Progenitor cell of endocrine pancreas (in vitro differentiated cells): Measurements from ENCODE around the gene WDR35. TPM values are rescaled to one million over a fixed set of nuclear protein-coding genes. Genes with fewer than 3 reads are reported as not detected.

Experiments used
- DNase-seq: peaks from one replicate; pipeline ENCODE4 v3.0.0; 2021; ENCODE audit warnings: low spot score; ENCODE audit not compliant: unreplicated experiment
- H3K27ac Mint-ChIP-seq: 2 replicates; pipeline ENCODE4 v1.8.0; 2021; ENCODE audit warnings: mild to moderate bottlenecking, moderate library complexity, mixed read lengths
- H3K27me3 Mint-ChIP-seq: 2 replicates; pipeline ENCODE4 v1.8.0; 2021; ENCODE audit warnings: mixed read lengths
- H3K36me3 Mint-ChIP-seq: 2 replicates; pipeline ENCODE4 v1.8.0; 2022; ENCODE audit warnings: mixed read lengths; ENCODE audit not compliant: insufficient read depth
- H3K4me1 Mint-ChIP-seq: 2 replicates; pipeline ENCODE4 v1.8.0; 2021; ENCODE audit warnings: low read depth, mixed read lengths
- H3K4me3 Mint-ChIP-seq: 2 replicates; pipeline ENCODE4 v1.8.0; 2021; ENCODE audit warnings: low read depth, mild to moderate bottlenecking, moderate library complexity, mixed read lengths
- H3K9me3 Mint-ChIP-seq: 2 replicates; pipeline ENCODE4 v1.8.0; 2021; ENCODE audit warnings: low read depth, mixed read lengths
- CTCF ChIP-seq: fragments of 200-600 bp; sonication (generic); IDR thresholded peaks from one replicate; pipeline ENCODE4 v1.5.0; 2021; ENCODE audit warnings: antibody characterized with exemption, mild to moderate bottlenecking; ENCODE audit not compliant: unreplicated experiment
- total RNA-seq: library from RNA; stranded (reverse); gene quantifications from 2 replicates; pipeline ENCODE4 v1.2.1, GENCODE V29; 2021

WDR35 gene
- total RNA-seq, 1 donor from 2014 or later = 16.5 TPM

GRCh38 chr2:19911808-19912509, 77.9 kb downstream of the WDR35 start:
- TF ChIP-seq CTCF = no peak
- no peak overlapping the region for H3K27ac Mint-ChIP-seq
- no peaks in the 10 kb centered on the region for H3K9me3 Mint-ChIP-seq
- H3K4me1 Mint-ChIP-seq = no peaks in the 10 kb centered on the region
- no peak overlapping the region for H3K4me3 Mint-ChIP-seq
- no peak for DNase-seq
- no peaks in the 10 kb centered on the region for H3K36me3 Mint-ChIP-seq
- no peaks in the 10 kb centered on the region for H3K27me3 Mint-ChIP-seq

DNA sequence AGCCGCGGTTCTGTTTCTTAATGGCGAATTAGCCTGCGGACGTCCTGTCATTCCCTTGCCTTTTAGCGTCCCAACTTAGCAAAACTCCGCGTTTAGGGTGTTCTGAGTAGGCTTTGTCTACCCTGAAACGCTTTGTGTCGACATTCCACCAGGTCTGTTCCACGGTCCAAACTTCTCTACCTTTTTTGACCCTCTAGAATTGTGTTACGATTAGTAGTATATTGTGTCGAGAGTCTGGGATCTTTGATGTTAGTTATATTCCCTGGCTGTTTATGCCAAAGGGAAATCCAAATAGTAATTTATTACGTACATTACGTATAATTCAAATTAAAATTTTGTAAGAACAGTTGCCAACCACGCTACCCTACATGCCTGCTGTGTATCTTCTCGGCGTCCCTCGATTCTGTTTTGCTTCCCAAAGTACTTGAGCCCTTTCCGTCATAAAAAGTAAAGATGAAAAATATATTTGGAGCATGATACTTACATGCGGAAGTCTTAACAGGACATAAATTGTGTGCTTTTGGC, 87.6 kb downstream of the WDR35 start:
- Mint-ChIP-seq H3K36me3 (no peaks in the 10 kb centered on the region), H3K27me3 (no peaks in the 10 kb centered on the region), H3K9me3 (no peaks in the 10 kb centered on the region), H3K4me1 (peaks cover 25% of the 10 kb centered on the region), H3K27ac (peak overlapping the region; percentile 100), H3K4me3 (peak overlapping the region; percentile 99)
- no peak for TF ChIP-seq CTCF
- no peak for DNase-seq

- peak; percentile 87 for DNase-seq
- peaks cover 25% of the 10 kb centered on the region for H3K4me1 Mint-ChIP-seq
Measured at GRCh38 chr2:19901442-19902215, 88.3 kb downstream of the WDR35 start, which contains the start of gene TTC32. Gene TTC32, minus strand, starts transcription at chr2:19901983. Its CDS starts 129 bp downstream, at chr2:19901854.

DNA sequence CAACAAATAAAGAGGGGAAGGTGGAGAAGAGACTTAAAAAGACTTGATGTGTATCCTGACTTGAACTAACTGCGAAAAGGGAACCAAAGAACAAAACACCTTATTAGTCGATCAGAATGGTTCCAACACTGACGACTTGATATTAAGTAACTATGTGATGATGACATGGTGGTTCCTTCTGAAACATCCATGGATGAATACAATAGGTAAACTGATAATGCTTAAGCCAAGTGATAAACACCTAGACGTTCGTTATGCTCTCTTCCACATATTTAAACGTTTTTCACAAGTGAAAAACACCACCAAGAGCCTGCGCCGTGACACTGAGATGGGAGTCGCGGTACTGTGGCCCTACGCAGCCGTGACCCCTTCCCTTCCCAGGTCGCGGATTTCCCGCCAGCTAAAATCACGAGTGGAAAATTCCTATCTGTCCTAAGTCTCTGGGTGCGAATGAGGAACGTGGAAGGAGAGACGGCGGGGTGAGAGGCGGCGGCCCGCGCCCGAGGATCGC, 88.9 kb downstream of the WDR35 start:
- H3K36me3 Mint-ChIP-seq = no peaks in the 10 kb centered on the region

More at GRCh38 chr2:19901442-19902215, 88.3 kb downstream of the WDR35 start, which contains the start of gene TTC32:
- no peaks in the 10 kb centered on the region for H3K36me3 Mint-ChIP-seq
- peak within 1 kb of the TSS; percentile 100 for H3K27ac Mint-ChIP-seq
- no peaks in the 10 kb centered on the region for H3K27me3 Mint-ChIP-seq
- no peaks in the 10 kb centered on the region for H3K9me3 Mint-ChIP-seq
- no peak for TF ChIP-seq CTCF
- peak within 1 kb of the TSS; percentile 99 for H3K4me3 Mint-ChIP-seq

More for the DNA sequence above, 88.9 kb downstream of the WDR35 start:
- Mint-ChIP-seq H3K9me3 (no peaks in the 10 kb centered on the region), H3K27me3 (no peaks in the 10 kb centered on the region), H3K4me3 (peak overlapping the region; percentile 99), H3K27ac (peak overlapping the region; percentile 100), H3K4me1 (peaks cover 25% of the 10 kb centered on the region)
- TF ChIP-seq CTCF = no peak
- DNase-seq = no peak
